HG03039 (cell line): Measurements from ENCODE around the gene AHR.
"Not testable (repeated sequence)": the region's sequence is repeated elsewhere in the genome, so short reads cannot be mapped to it uniquely, and the experiment has no call there.

Experiments used
- ATAC-seq: cut with Tn5 transposase; IDR thresholded peaks from one replicate; pipeline ENCODE4 v1.9.1; 2021; ENCODE audit warnings: mild to moderate bottlenecking, moderate library complexity; ENCODE audit not compliant: unreplicated experiment

AHR gene

DNA sequence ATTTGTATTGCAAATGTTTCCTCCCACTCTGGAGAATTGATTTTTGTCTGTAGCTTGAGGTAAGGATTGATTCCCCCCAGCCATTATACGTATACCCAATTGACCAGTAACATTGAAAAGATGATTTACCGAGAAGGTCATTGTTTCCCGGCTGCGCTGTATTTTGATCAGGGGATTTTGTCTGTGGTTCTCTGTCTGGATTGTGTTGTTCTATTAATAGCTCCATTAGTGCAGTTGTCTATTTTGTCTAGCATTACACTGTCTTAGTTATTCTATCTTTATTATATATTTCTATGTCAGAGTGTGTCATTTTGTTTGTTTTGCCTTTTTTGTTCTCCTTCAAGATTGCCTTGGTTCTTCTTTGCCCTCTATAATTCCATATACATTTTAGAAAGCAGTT is 37.7 kb downstream of the AHR start:
- ATAC-seq = no peak

DNA sequence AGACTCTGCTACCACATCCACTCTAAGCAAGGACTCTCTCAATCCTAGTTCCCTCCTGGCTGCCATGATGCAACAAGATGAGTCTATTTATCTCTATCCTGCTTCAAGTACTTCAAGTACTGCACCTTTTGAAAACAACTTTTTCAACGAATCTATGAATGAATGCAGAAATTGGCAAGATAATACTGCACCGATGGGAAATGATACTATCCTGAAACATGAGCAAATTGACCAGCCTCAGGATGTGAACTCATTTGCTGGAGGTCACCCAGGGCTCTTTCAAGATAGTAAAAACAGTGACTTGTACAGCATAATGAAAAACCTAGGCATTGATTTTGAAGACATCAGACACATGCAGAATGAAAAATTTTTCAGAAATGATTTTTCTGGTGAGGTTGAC is 40.7 kb downstream of the AHR start:
- ATAC-seq = no peak

DNA sequence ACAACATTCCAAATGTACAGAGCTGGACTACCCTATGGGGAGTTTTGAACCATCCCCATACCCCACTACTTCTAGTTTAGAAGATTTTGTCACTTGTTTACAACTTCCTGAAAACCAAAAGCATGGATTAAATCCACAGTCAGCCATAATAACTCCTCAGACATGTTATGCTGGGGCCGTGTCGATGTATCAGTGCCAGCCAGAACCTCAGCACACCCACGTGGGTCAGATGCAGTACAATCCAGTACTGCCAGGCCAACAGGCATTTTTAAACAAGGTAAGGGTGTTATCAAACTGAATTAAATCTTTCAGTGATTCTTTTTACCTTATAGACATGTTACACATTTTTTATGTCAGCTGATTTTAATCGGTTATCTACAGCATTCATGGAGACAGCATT is 41.5 kb downstream of the AHR start:
- ATAC-seq = no peak

DNA sequence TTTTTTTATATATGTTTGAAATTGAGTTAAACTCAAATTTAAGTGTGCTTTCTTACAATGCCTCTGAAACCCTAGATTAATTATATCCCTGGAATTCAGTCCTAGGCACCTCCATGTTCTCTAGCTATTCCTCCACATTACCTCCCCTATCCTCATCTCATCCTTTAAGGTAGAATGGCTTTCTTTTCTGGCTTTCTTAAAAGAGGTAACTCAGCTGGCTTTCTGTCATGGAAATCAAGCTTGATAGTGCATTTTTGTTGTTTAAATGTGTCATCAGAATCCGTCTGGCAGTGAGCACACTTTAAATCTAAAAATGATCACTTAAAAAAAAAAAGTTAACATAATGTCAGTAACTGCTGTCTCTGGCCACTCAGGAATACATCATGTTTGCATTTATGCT is 42.2 kb downstream of the AHR start:
- ATAC-seq = no peak

DNA sequence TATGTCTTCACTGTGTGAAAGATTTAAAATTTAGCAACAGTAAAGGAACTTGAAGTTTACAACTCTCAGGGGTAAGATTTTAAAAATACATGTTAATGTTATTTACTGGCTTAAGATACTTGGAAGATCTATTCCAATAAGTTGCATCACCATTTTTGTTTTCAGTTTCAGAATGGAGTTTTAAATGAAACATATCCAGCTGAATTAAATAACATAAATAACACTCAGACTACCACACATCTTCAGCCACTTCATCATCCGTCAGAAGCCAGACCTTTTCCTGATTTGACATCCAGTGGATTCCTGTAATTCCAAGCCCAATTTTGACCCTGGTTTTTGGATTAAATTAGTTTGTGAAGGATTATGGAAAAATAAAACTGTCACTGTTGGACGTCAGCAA is 44.3 kb downstream of the AHR start:
- no peak for ATAC-seq

DNA sequence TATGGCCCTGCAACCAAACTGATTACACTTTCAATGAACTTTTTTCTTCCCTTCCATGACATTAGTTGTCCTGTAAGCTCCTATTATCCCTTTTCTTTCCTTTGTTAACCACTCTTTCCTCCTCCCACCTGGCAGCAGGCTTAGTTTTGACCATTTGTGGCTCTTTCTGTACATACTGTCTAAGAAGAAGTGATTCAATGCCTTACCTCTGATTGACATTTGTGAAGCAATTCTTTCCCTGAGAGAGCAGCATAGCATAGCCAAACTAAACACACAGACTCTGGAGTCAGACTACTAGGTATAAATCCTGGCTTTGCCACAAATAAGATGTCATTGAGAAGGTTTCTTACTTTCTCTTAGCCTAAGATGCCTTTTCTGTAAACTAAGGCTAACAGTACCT is 48.9 kb downstream of the AHR start:
- no peak for ATAC-seq

DNA sequence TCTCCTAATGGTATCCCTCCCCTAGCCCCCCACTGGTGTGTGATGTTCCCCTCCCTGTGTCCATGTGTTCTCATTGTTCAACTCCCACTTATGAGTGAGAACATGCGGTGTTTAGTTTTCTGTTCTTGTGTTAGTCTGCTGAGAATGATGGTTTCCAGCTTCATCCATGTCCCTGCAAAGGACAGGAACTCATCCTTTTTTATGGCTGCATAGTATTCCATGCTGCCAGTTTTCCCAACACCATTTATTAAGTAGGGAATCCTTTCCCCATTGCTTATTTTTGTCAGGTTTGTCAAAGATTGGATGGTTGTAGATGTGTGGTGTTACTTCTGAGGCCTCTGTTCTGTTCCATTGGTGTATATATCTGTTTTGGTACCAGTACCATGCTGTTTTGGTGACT is 50.5 kb downstream of the AHR start:
- not testable (repeated sequence) for ATAC-seq

DNA sequence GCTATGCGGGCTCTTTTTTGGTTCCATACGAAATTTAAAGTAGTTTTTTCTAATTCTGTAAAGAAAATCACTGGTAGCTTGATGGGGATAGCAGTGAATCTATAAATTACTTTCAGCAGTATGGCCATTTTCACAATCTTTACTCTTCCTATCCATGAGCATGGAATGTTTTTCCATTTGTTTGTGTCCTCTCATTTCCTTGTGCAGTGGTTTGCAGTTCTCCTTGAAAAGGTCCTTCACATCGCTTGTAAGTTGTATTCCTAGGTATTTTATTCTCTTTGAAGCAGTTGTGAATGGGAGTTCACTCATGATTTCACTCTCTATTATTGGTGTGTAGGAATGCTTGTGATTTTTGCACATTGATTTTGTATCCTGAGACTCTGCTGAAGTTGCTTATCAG is 51.9 kb downstream of the AHR start:
- not testable (repeated sequence) for ATAC-seq

DNA sequence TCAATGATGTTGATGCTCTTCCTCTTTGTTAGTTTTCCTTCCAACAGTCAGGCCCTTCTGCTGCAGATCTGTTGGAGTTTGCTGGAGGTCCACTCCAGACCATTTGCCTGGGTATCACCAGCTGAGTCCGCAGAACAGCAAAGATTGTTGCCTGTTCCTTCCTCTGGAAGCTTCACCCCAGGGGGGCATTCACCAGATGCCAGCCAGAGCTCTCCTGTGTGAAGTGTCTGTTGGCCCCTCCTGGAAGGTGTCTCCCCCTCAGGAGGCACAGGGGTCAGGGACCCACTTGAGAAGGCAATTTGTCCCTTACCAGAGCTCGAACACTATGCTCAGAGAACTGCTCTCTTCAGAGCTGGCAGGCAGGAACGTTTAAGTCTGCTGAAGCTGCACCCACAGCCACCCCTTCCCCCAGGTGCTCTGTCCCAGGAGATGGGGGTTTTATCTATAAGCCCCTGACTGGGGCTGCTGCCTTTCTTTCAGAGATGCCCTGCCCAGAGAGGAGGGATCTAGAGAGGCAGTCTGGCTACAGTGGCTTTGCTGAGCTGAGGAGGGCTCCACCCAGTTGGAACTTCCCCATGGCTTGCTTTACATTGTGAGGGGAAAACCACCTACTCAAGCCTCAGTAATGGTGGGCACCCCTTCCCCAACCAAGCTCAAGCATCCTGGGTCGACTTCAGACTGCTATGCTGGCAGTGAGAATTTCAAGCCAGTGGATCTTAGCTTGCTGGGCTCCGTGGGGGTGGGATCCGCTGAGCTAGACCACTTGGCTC is 55.4 kb downstream of the AHR start:
- ATAC-seq = not testable (repeated sequence)

DNA sequence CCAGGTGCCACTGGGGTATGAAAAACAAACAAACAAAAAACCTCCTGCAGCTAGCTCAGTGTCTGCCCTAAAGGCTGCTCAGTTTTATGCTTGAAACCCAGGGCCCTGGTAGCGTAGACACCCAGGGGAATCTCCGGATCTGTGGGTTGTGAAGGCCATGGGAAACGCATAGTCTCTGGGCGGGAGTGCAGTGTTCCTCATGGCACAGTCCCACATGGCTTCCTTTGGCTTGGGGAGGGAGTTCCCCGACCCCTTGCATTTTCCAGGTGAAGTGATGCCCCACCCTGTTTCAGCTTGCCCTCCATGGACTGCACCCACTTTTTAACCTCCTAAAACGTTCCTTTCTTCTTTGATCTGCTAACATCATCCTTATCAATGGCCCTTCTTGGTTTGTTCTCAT is 56.0 kb downstream of the AHR start:
- ATAC-seq = no peak

DNA sequence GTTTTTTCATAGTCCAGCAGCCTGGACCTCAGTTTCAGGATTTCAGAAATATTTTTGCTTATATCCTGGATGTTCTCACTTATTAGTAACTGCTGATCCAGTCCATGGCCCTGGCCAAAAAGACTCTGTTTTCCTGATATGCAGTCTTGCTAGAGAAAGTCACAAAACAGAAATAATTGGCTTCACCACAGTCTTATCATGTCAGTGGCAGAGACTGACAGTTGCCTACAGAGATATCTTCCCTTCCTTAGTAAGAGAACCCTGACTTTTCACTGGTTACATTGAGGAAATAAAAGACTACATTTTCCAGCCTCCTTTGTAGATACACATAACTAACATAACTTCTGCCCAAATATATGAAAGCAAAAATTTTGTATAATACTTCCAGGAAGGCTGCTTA is 56.6 kb downstream of the AHR start:
- no peak for ATAC-seq

DNA sequence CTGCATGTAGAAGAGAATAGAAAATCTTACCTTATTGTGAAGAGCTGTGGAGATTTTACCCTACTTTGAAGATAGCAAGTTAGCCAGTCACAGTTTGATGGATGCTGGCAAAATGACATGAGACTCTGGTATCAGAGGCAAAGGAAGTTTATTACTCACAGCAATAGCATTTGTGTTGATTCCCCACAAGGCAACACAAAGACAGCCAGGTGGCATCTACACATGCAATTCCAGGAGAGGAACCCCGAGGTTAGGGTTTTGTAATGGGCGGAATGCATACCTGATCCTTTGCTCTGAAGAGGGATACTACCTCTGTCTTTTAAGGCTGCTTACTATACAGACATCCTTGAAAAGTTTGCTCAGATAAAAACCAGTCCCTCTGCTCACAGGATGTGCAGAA is 59.5 kb downstream of the AHR start:
- ATAC-seq = no peak

DNA sequence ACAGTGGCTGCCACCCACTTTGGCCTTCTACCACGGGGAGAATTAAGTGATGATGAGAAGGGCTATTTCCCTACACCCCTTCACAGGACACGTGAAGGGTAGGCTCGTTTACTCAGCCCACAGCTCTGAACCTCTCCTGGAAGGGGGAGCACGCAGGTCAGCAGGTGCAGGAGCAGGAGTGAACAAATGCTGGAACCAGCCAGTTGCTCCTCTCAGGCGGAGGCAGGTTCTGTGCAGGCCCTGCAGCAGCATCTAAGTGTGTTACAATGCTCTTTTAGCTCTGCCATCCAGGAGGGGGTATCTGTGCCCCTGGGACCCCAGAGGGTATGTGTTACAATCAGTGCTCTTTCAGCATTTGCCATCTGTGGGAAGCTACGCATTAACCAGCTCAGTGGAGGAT is 61.2 kb downstream of the AHR start:
- ATAC-seq = no peak

DNA sequence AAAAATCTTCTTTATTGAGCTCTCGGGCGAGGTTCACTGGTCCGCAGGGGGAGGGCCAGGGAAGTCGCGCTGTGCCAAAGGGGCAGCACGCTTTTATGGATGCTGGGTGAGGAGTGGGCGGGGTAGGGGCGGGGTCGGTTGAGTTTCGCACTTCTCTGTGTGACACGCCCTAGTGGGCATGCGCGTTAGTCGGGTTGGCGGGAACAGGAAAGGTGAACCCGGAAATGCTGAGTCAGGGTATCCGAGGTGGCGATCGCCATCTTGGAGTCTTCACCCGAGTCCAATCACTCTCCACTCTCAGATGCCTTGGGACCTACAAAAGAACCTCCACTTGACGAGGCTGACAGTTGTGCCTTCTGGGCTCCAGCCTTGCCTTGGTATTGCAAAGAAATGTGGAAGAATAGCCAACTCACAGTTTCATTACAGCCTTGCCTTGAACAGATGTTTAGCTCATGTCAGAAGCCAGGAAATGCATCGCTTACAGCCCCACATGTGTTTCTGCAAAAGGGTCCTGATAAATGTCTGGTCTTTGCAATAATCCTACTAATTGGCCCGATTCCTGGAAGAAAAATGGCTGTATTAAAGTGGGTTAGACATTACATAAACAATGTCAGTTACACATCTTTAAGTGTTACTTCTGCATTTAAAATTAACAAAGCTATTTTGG is 64.1 kb downstream of the AHR start:
- no peak for ATAC-seq

DNA sequence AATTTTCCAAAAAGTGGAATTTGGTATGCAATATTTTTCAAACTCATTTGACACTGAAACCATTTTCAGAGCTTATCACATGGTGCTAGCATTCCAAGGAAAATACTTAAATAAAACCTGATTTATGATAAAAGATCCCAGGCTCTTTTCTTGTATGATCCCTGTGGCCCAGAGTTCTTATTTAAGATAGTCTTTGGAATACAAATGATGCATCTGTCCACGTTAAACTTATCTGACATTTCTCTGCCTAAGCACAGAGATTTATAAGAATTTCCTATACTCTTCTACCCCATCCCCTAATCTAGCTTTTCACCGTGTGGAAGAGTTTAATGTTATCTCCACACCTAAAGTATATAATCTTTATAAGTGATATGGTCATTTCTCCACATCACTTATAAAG is 66.2 kb downstream of the AHR start:
- ATAC-seq = no peak

DNA sequence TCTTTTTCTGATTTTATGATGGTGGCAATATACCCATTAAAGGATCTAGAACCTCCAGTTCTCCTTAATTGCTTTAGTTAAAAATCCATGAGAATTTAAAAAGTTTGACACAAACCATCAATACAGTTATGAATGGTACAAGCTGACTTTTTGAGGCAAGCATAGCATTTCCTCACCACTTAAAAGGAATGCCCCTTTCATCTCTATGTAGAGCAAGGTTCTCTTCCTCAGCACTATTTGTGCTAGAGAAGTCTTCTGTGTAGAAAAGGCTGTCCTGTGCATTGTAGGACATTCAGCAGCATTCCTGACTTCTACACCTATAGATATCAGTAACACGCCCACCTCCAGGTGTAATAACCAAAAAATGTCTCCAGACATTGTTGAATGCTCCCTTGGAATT is 67.3 kb downstream of the AHR start:
- no peak for ATAC-seq

DNA sequence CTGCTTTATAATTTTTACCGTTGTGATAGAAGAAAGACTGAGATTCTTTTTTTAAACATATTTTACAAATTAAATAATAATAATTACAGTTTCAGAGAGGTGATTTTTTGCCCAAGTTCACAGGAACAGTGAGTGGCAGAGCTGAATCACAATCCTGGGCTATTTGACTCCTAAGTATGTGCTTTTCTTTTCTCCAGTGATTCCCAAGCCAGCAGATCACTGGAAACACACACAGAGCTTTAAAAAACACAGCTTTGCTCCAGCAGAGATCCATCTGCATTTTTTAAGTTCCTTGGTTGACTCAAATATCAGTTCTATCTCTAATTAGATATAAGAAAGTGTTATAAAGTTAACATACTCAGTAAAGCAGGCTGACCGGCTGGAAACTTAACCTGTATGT is 69.0 kb downstream of the AHR start:
- ATAC-seq = no peak

DNA sequence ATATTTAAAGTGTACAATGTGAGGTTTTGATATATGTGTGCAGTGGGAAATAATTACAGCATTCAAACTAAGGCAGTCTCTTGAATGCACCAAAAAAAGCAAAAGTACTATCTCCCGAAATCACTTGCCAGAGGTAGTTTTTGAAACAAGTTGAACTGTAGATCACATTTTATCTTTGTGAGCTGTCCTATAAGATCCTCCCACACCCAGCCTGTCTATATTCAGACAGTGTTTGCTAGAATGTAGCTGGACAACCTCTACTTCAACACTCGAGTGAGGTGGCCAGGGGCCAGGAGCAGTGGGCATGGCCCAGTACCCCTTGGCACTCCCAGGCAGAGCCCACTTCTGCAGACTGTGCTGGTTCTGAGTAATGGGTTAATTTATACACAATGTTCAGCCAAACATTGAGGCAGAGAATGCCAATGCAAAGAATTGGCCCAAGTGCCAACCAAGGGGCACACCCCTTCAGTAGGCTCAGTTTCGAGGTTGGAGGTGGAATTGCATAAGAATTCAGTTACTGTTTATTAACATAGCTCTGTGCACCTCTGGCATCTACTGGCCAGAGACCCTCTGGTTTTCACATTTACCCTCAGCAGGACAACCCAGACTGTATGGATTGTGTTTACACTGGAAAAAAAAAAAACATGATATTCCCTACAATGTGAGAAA is 70.5 kb downstream of the AHR start:
- no peak for ATAC-seq

DNA sequence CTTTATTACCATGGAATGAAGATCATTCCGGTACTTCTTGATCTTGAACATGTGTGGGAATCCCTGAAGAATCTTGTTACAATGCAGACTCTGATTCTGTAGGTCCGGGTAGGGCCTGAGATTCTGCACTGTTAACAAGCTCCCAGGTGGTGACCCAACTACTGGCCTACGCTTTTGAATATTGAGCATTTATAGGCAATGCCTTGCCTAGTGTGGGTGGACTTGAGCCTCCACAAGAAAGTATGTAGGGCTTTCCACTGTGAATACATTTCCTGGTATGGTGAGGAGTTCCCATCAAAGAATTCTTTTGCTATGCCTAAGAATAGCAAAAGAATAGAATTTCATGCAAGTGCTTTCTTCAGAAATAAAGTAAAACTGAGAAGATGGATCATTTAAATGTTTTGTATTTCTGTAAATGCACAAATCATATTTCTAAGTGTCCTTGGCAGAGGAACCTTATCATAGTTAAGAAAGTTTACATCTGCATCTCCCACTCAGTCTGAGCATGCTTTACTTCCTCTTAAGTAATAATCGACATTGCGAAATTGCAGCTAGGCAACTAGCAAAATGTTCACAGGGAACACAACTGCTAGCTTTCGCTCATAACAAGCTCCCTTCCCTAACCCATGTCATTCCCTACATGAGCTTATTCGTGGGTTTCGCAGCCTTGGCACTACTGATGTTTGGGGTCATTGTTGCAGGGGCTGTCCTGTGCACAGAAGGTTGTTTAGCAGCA is 71.4 kb downstream of the AHR start:
- no peak for ATAC-seq

DNA sequence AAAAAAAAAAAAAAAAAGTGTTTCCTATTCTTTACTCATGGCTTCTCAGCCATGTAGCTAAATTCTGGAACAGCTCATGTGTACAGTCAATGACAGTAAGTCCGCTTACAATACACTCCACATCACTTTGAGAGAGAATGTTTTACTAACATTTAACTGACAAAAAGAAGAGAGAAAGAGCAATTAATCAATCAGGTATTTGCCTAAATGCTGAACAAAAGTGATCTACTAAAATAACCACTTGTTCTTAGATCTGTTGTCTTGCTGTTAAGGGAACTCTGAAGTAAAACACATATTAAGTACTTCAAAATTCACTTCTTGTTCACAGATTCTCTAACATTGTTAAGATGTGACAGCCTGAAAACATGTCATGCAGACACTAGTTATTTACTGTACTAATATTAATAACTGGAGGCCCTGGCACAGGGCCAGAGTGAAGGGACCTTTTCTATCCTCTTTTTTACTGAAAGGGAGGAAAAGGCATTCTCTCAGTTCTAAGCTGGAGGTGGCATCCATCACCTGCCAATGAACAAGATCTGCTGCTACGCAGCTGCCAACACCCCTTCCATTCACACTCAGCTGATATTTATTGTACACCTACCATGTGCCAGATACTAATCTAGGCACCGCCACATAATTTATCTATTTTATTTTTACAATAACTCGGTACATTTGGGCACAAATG is 72.6 kb downstream of the AHR start:
- no peak for ATAC-seq
